Calu3 (cell line): Measurements from ENCODE around the gene TRPM4. TPM values are rescaled to one million over a fixed set of nuclear protein-coding genes. Genes with fewer than 3 reads are reported as not detected.

Experiments used
- BruUV-seq: library from RNA; stranded (reverse); fragments of 400-500 nt; replicated peaks from 2 replicates; lab custom pipeline; 2021; lab: Mats Ljungman, UMichigan
- CTCF ChIA-PET: fragments of 300-600 bp; sonication (Branson Sonifier 250); formaldehyde crosslinking; loops from one replicate; lab custom pipeline; 2022; ENCODE audit warnings: antibody characterized with exemption; lab: Charles Lee
- DNase-seq: peaks from one replicate; pipeline ENCODE4 v3.0.0; 2022
- H3K27ac Mint-ChIP-seq: one replicate; pipeline ENCODE4 v1.8.0; 2022; ENCODE audit warnings: mixed read lengths; ENCODE audit not compliant: unreplicated experiment
- H3K27me3 Mint-ChIP-seq: one replicate; pipeline ENCODE4 v1.8.0; 2022; ENCODE audit warnings: mixed read lengths; ENCODE audit not compliant: unreplicated experiment
- H3K36me3 Mint-ChIP-seq: one replicate; pipeline ENCODE4 v1.8.0; 2022; ENCODE audit warnings: mild to moderate bottlenecking, moderate library complexity, mixed read lengths; ENCODE audit not compliant: insufficient read depth, unreplicated experiment
- H3K4me1 Mint-ChIP-seq: one replicate; pipeline ENCODE4 v1.8.0; 2022; ENCODE audit warnings: mild to moderate bottlenecking, low read depth, mixed read lengths; ENCODE audit not compliant: unreplicated experiment
- H3K4me3 Mint-ChIP-seq: one replicate; pipeline ENCODE4 v1.8.0; 2022; ENCODE audit warnings: mild to moderate bottlenecking, low read depth, moderate library complexity, mixed read lengths; ENCODE audit not compliant: unreplicated experiment
- H3K9me3 Mint-ChIP-seq: one replicate; pipeline ENCODE4 v1.8.0; 2022; ENCODE audit warnings: low read depth, mixed read lengths; ENCODE audit not compliant: unreplicated experiment
- CTCF ChIP-seq: fragments of 200-600 bp; IDR thresholded peaks from one replicate; pipeline ENCODE4 v1.8.0; 2022; ENCODE audit warnings: antibody characterized with exemption; ENCODE audit not compliant: unreplicated experiment
- intact Hi-C: fragments of 100-400 bp; cut with micrococcal nuclease; formaldehyde crosslinking; loops from one replicate; pipeline ENCODE4 v1.10.0; 2022; ENCODE audit not compliant: unreplicated experiment
- total RNA-seq: library from RNA; stranded (reverse); gene quantifications from 2 replicates; pipeline ENCODE4 v1.2.3, GENCODE V29; 2022

The TRPM4 gene
- total RNA-seq, 1 experiment from 2014 or later: 70.0 TPM

DNA sequence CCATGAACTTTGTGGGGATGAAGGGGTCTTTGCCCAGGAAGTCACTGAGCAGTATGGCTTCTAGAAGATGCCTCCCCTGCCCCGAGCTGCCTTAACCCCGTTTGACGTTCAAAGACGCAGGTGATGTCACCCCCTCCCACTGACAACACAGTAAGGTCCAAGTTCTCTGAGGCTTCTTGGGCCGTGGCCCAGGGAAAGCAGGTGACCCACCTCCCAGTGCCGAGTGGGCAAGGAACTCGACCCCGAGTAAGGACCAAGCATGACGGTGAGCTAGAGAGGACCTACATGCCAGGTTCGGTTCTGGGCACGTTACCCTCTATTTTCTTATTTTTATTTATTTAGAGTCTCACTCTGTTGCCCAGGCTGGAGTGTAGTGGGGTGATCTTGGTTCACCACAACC is 86.1 kb downstream of the TRPM4 start:
- Mint-ChIP-seq H3K27ac (no peak overlapping the region), H3K27me3 (no peaks in the 10 kb centered on the region)

DNA sequence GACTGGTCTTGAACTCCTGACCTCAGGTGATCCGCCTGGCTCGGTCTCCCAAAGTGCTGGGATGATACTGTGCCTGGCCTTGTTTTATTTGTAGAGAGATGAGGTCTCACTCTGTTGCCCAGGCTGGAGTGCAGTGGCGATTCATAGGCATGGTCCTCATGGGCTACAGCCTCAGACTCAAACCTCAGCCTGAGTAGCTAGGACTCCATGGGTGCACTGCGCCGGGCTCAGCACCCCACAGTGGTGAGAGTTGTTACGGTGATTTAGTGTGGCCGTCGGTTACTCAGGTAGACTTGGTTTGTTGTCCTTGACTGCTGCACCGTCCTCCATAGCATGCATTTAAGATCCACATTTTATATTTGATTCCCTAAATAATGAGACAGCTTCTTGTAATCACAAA is 86.7 kb downstream of the TRPM4 start:
- H3K27me3 Mint-ChIP-seq: no peaks in the 10 kb centered on the region
- no peaks in the 10 kb centered on the region for H3K4me1 Mint-ChIP-seq
- no peak for DNase-seq
- CTCF ChIA-PET: no interaction called here
- no peak overlapping the region for H3K4me3 Mint-ChIP-seq
- no peak for TF ChIP-seq CTCF
- H3K9me3 Mint-ChIP-seq: no peaks in the 10 kb centered on the region
- no peak overlapping the region for H3K27ac Mint-ChIP-seq
- intact Hi-C loops: no loop called here
- no peaks in the 10 kb centered on the region for H3K36me3 Mint-ChIP-seq
- no TSS peak for BruUV-seq

More for the DNA sequence above, 86.1 kb downstream of the TRPM4 start:
- Mint-ChIP-seq H3K9me3 (no peaks in the 10 kb centered on the region), H3K36me3 (no peaks in the 10 kb centered on the region), H3K4me1 (no peaks in the 10 kb centered on the region), H3K4me3 (no peak overlapping the region)
- TF ChIP-seq CTCF: no peak
- CTCF ChIA-PET: no interaction called here
- BruUV-seq: no TSS peak
- DNase-seq: no peak
- intact Hi-C loops: no loop called here

DNA sequence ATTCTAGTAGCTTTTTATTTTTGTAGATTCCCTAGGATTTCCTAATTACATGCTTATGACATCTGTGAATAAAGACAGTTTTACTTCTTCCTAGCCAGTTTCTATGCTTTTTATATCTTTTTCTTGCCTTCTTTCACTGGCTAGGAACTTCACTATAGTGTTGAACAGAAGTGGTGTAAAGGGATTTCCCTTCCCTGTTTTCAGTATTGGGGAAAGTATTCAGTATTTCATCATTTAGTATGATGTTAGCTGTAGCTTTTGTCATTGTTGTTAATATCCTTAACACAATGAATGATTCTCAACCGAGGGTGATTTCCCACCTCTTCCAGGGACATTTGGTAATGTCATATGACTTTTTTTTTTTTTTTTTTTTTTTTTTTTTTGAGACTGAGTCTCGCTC is 90.1 kb downstream of the TRPM4 start:
- no peak overlapping the region for H3K4me3 Mint-ChIP-seq
- CTCF ChIA-PET: no interaction called here

DNA sequence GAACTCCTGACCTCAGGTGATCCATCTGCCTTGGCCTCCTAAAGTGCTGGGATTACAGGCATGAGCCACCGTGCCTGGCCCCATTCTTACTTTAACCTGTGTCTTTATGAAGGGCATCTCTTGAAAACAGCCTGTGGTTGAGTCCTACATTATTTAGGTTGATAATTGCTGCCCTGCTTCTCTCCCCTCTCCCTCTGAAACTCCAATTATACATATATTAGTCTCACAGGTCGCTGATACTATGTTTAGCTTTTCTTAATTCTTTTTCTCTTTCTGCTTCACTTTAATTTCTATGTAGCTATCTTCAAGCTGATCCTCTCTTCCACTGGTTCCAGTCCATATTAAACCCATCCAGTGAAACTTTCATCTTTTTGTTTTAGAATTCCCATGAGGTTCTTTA is 92.3 kb downstream of the TRPM4 start:
- TF ChIP-seq CTCF: no peak
- Mint-ChIP-seq H3K27ac (no peak overlapping the region), H3K36me3 (no peaks in the 10 kb centered on the region), H3K9me3 (no peaks in the 10 kb centered on the region), H3K4me1 (no peaks in the 10 kb centered on the region), H3K4me3 (no peak overlapping the region), H3K27me3 (peaks cover 18% of the 10 kb centered on the region)
- DNase-seq: no peak
- no TSS peak for BruUV-seq
- CTCF ChIA-PET: interaction anchor here (0.7 kb wide), 1 partner anchor 85 kb away, joined by 3 read pairs; no protein-coding TSS in a partner anchor
- intact Hi-C loops: no loop called here

More for the DNA sequence above, 90.1 kb downstream of the TRPM4 start:
- no peak for DNase-seq
- peaks cover 10% of the 10 kb centered on the region for H3K27me3 Mint-ChIP-seq
- no peak for TF ChIP-seq CTCF
- BruUV-seq: no TSS peak
- H3K36me3 Mint-ChIP-seq: no peaks in the 10 kb centered on the region
- intact Hi-C loops: no loop called here
- H3K27ac Mint-ChIP-seq: no peak overlapping the region
- H3K9me3 Mint-ChIP-seq: no peaks in the 10 kb centered on the region
- no peaks in the 10 kb centered on the region for H3K4me1 Mint-ChIP-seq
